Endothelial cell of hepatic sinusoid (primary cell): ENCODE data around the gene CRYZ.
"Not testable (repeated sequence)": the region's sequence is repeated elsewhere in the genome, so short reads cannot be mapped to it uniquely, and the experiment has no call there.

ENCODE experiments used
- in situ Hi-C: cut with HindIII; loops from 2 replicates; pipeline ENCODE4 v1.10.0; 2017; ENCODE audit warnings: low sequenced_read_pairs

Gene CRYZ

GRCh38 chr1:74732960-74733603 lies at the start of gene CRYZ, which contains the start of gene TYW3:
TSS of gene CRYZ (minus strand) at chr1:74733050. CDS start at chr1:74724821, 8,229 bp downstream.
TSS of gene TYW3 (plus strand) at chr1:74733152. CDS start at chr1:74733245, 93 bp downstream.
- in situ Hi-C loops = no loop called here

- in situ Hi-C loops = loop anchor here (10.0 kb wide), 1 partner anchor 414 kb away; no protein-coding TSS in a partner anchor
Measured at GRCh38 chr1:74780594-74780993, 47.7 kb upstream of the CRYZ start.

- in situ Hi-C loops = loop anchor here (10.0 kb wide), 1 partner anchor 415 kb away; no protein-coding TSS in a partner anchor
Measured at GRCh38 chr1:74779750-74780149, 46.9 kb upstream of the CRYZ start.

- in situ Hi-C loops = no loop called here
Measured at GRCh38 chr1:74777525-74777924, 44.7 kb upstream of the CRYZ start.

GRCh38 chr1:74775735-74776134 lies 42.9 kb upstream of the CRYZ start:
- in situ Hi-C loops = no loop called here

- in situ Hi-C loops = no loop called here
Measured at GRCh38 chr1:74773582-74773981, 40.7 kb upstream of the CRYZ start.

- in situ Hi-C loops = no loop called here
Measured at GRCh38 chr1:74772945-74773344, 40.1 kb upstream of the CRYZ start.

- in situ Hi-C loops = no loop called here
Measured at GRCh38 chr1:74771913-74772515, 39.2 kb upstream of the CRYZ start.

GRCh38 chr1:74767490-74767889 lies 34.6 kb upstream of the CRYZ start:
- in situ Hi-C loops = no loop called here

- in situ Hi-C loops = no loop called here
Measured at GRCh38 chr1:74766579-74766978, 33.7 kb upstream of the CRYZ start.

GRCh38 chr1:74763807-74764206 lies 31.0 kb upstream of the CRYZ start:
- in situ Hi-C loops = no loop called here

GRCh38 chr1:74756650-74757049 lies 23.8 kb upstream of the CRYZ start:
- in situ Hi-C loops = not testable (repeated sequence)

GRCh38 chr1:74755475-74755874 lies 22.6 kb upstream of the CRYZ start:
- in situ Hi-C loops = no loop called here

GRCh38 chr1:74753104-74753503 lies 20.3 kb upstream of the CRYZ start:
- in situ Hi-C loops = no loop called here

- in situ Hi-C loops = no loop called here
Measured at GRCh38 chr1:74748960-74749359, 16.1 kb upstream of the CRYZ start.

- in situ Hi-C loops = not testable (repeated sequence)
Measured at GRCh38 chr1:74745247-74745646, 12.4 kb upstream of the CRYZ start.

GRCh38 chr1:74740307-74740980 lies 7.6 kb upstream of the CRYZ start:
- in situ Hi-C loops = not testable (repeated sequence)

- in situ Hi-C loops = no loop called here
Measured at GRCh38 chr1:74737333-74737732, 4.5 kb upstream of the CRYZ start.

- in situ Hi-C loops = no loop called here
Measured at GRCh38 chr1:74733604-74734484, 994 bp upstream of the CRYZ start.

- in situ Hi-C loops = not testable (repeated sequence)
Measured at GRCh38 chr1:74732071-74732946, 541 bp downstream of the CRYZ start.
